AG10803 (cell line): Measurements from ENCODE around the gene BRD8.

Experiments used
- DNase-seq: peaks from one replicate; pipeline ENCODE4 v3.0.0; 2010; ENCODE audit warnings: low read depth
- H3K4me3 ChIP-seq: 2 replicates; pipeline ENCODE4 v1.5.1; 2011; ENCODE audit warnings: mild to moderate bottlenecking, low read length, control low read depth
- TF ChIP-seq, protein P1 (sequence below): conservative IDR thresholded peaks from 2 replicates; pipeline ENCODE4 v1.5.1; 2011; ENCODE audit warnings: mild to moderate bottlenecking, low read length, control low read depth, inconsistent platforms

BRD8 gene

DNA sequence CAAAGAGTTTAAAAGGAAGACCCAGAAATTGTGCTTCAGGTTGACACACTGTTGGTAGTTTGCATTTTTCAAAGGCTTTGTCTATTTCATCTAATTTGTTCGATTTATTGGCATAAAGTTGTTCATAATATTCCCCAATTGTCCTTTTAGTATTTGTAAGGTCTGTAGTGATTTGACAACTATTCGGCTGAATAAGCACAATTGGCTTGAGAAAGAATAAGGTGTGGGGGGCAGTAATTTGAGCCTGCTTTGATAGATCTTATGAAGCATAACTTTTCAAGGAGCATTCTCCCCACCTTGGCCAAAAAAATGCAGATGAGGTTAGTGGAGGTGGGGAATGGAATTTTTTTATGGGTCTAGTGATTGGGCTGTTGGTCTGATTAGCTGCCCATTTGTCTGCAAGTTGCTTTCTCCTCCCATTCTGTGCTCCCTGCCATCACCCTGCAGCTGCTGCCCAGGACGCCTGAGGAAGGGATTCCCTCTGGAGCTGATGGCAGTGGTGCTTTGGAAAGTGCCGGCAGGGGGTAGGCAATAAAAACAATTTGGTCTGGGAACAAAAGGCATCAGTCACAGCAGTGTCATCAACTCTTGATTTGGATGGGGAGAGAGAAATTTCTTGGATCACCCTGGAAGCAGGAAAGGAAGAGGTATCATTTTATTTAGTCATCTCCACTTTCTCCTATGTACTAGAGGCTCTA, 68.0 kb downstream of the BRD8 start:
- H3K4me3 ChIP-seq, result no peak overlapping the region
- TF ChIP-seq, protein P1, sequence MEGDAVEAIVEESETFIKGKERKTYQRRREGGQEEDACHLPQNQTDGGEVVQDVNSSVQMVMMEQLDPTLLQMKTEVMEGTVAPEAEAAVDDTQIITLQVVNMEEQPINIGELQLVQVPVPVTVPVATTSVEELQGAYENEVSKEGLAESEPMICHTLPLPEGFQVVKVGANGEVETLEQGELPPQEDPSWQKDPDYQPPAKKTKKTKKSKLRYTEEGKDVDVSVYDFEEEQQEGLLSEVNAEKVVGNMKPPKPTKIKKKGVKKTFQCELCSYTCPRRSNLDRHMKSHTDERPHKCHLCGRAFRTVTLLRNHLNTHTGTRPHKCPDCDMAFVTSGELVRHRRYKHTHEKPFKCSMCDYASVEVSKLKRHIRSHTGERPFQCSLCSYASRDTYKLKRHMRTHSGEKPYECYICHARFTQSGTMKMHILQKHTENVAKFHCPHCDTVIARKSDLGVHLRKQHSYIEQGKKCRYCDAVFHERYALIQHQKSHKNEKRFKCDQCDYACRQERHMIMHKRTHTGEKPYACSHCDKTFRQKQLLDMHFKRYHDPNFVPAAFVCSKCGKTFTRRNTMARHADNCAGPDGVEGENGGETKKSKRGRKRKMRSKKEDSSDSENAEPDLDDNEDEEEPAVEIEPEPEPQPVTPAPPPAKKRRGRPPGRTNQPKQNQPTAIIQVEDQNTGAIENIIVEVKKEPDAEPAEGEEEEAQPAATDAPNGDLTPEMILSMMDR, result no peak
- DNase-seq, result no peak

DNA sequence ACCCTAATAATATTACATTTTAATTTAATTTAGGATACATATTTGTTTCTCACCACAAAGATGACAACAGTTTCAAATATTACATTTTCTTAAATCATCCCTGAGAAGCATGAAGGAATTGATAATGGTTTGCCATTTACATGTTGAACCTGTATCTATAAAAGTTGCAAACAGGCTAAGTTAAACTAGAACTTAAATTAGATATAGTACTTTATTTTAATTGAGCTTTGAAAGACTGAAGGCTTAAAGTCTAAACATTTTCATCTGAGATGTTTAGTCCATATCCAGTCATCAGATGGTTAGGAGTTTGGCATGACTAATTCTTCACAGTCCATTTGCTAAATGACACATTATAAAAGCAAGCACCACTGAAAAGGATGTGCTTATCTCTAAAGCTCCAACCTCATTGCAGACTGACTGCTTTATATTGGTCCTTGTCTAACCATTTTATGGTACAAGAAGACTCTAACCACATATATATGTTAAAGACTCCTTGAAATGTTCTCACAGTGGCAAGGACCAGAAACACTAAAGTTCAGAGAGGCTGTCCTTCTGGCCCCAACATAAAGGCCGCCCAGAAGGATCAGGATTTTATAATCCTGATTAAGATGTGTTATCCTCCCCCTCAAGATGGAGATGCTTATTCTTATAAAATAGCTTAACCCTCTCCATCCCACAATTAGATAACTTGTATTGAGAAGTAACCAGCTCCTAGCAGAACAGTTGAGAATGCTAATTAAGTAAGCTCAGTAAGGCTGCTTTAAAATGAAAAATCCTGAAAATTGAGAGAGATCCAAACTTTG, 68.8 kb downstream of the BRD8 start:
- TF ChIP-seq, protein P1, result no peak
- no peak overlapping the region for H3K4me3 ChIP-seq
- DNase-seq, result no peak

GRCh38 chr5:138107213-138107612, 71.2 kb downstream of the BRD8 start:
- no peak overlapping the region for H3K4me3 ChIP-seq
- DNase-seq, result no peak
- TF ChIP-seq, protein P1, result no peak

- DNase-seq, result no peak
- H3K4me3 ChIP-seq, result no peak overlapping the region
- TF ChIP-seq, protein P1, result no peak
Observed at GRCh38 chr5:138105709-138106108, 72.7 kb downstream of the BRD8 start.

DNA sequence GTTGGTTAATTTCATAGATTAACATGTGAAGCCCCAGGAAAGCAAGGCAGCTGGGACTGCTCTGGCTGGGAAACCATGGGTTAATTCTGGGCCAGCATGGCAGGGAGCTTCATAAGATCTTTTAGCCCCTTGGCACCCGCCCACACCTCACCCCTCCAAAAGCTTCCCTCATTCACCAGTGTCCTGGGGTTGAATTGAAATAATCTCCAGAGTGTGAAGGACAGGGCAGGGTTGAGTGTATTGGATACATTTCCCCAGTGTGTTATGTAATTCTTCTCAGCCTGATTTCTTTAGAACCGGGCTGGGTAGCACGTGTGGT, 75.2 kb downstream of the BRD8 start:
- DNase-seq, result no peak
- TF ChIP-seq, protein P1, result no peak
- no peak overlapping the region for H3K4me3 ChIP-seq

- TF ChIP-seq, protein P1, result no peak
- H3K4me3 ChIP-seq, result no peak overlapping the region
- no peak for DNase-seq
Observed at GRCh38 chr5:138102454-138103318, 75.7 kb downstream of the BRD8 start.
